PC-9 (cell line): ENCODE results near the gene CADM2. TPM values are rescaled to one million over a fixed set of nuclear protein-coding genes. Genes with fewer than 3 reads are reported as not detected.
"Not testable (repeated sequence)": the region's sequence is repeated elsewhere in the genome, so short reads cannot be mapped to it uniquely, and the experiment has no call there.

Experiments
- BruUV-seq: library from RNA; stranded (reverse); fragments of 400-500 nt; replicated peaks from 2 replicates; lab custom pipeline; 2021; lab: Mats Ljungman, UMichigan
- CTCF ChIA-PET: fragments of 300-600 bp; sonication (Branson Sonifier 250); formaldehyde crosslinking; loops from one replicate; lab custom pipeline; 2022; ENCODE audit warnings: antibody characterized with exemption; lab: Charles Lee
- POLR2A ChIA-PET: fragments of 300-600 bp; sonication (Branson Sonifier 250); formaldehyde crosslinking; loops from one replicate; lab custom pipeline; 2022; ENCODE audit warnings: antibody characterized with exemption; ENCODE audit not compliant: unreplicated experiment; lab: Charles Lee
- DNase-seq, 2 experiments: peaks; one replicate each; pipeline versions ENCODE4 v3.0.0 to v3.0.0-alpha.2; 2015 to 2022; ENCODE audit warnings: mixed read lengths in 1 of 2
- H2AFZ ChIP-seq: fragments of 200-600 bp; sonication (generic); 2 replicates; pipeline ENCODE4 v1.8.1; 2017; ENCODE audit warnings: antibody characterized with exemption
- H3F3A ChIP-seq: fragments of 200-600 bp; sonication (generic); 2 replicates; pipeline ENCODE4 v1.8.1; 2017; ENCODE audit warnings: antibody characterized with exemption, mild to moderate bottlenecking, low read depth; ENCODE audit not compliant: insufficient read depth
- H3K27ac ChIP-seq: fragments of 200-600 bp; sonication (generic); 2 replicates; pipeline ENCODE4 v1.6.1; 2016; ENCODE audit warnings: mixed run types
- H3K27me3 ChIP-seq: fragments of 200-600 bp; sonication (generic); 2 replicates; pipeline ENCODE4 v1.6.1; 2016; ENCODE audit warnings: low read depth, mixed run types; ENCODE audit not compliant: insufficient read depth
- H3K36me3 ChIP-seq: fragments of 200-600 bp; sonication (generic); 2 replicates; pipeline ENCODE4 v1.6.1; 2016; ENCODE audit warnings: low read depth, mixed run types
- H3K4me1 ChIP-seq: fragments of 200-600 bp; sonication (generic); replicated peaks from 2 replicates; pipeline ENCODE4 v1.6.1; 2016; ENCODE audit warnings: mixed run types; ENCODE audit not compliant: insufficient read depth
- H3K4me2 ChIP-seq: fragments of 200-600 bp; sonication (generic); 2 replicates; pipeline ENCODE4 v1.6.1; 2017; ENCODE audit warnings: mixed run types
- H3K4me3 ChIP-seq: fragments of 200-600 bp; sonication (generic); 2 replicates; pipeline ENCODE4 v1.6.1; 2016; ENCODE audit warnings: mixed run types
- H3K79me2 ChIP-seq: fragments of 200-600 bp; sonication (generic); 2 replicates; pipeline ENCODE4 v1.6.1; 2017; ENCODE audit warnings: low read depth, mixed run types
- H3K9me2 ChIP-seq: fragments of 200-600 bp; sonication (generic); 2 replicates; pipeline ENCODE4 v1.8.1; 2017; ENCODE audit warnings: mild to moderate bottlenecking; ENCODE audit not compliant: insufficient read depth
- H3K9me3 ChIP-seq: fragments of 200-600 bp; sonication (generic); 2 replicates; pipeline ENCODE4 v1.8.1; 2016; ENCODE audit warnings: low read depth; ENCODE audit not compliant: insufficient read depth
- H4K20me1 ChIP-seq: fragments of 200-600 bp; sonication (generic); 2 replicates; pipeline ENCODE4 v1.8.1; 2017; ENCODE audit not compliant: insufficient read depth
- EZH2 ChIP-seq: fragments of 200-600 bp; sonication (generic); IDR thresholded peaks from 2 replicates; pipeline ENCODE4 v1.8.0; 2017; ENCODE audit warnings: antibody characterized with exemption, low read depth
- intact Hi-C: fragments of 100-400 bp; cut with micrococcal nuclease; formaldehyde crosslinking; loops from one replicate; pipeline ENCODE4 v1.10.0; 2022; ENCODE audit not compliant: unreplicated experiment
- total RNA-seq: library from RNA; stranded (reverse); gene quantifications from 2 replicates; pipeline ENCODE4 v1.2.3, GENCODE V29; 2021
- TF ChIP-seq, protein P1 (sequence below): fragments of 200-600 bp; sonication (generic); conservative IDR thresholded peaks from 2 replicates; pipeline ENCODE4 v1.6.1; 2017; ENCODE audit warnings: mixed run types, antibody characterized with exemption, mild to moderate bottlenecking, moderate library complexity

The CADM2 gene
- total RNA-seq, 1 experiment from 2014 or later, result 0.59 TPM

DNA sequence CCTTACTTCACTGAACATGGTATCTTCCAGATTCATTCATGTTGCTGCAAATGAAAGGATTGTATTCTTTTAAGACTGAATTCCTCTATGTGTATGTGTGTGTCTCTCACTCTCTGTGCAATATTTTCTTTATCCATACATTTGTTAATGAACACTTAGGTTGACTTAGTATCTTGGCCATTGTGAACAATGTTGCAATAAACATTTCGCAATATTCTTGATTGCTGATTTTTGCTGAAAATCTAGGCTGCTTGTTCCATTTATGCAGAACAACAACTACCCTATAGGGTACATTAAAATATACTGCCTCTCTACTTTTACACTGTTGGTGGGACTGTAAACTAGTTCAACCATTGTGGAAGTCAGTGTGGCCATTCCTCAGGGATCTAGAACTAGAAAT, 732.4 kb downstream of the CADM2 start:
- H3K4me3 ChIP-seq, result no peak overlapping the region
- H3K9me2 ChIP-seq, result no peaks in the 10 kb centered on the region
- no peaks in the 10 kb centered on the region for H3K36me3 ChIP-seq
- TF ChIP-seq, protein P1, sequence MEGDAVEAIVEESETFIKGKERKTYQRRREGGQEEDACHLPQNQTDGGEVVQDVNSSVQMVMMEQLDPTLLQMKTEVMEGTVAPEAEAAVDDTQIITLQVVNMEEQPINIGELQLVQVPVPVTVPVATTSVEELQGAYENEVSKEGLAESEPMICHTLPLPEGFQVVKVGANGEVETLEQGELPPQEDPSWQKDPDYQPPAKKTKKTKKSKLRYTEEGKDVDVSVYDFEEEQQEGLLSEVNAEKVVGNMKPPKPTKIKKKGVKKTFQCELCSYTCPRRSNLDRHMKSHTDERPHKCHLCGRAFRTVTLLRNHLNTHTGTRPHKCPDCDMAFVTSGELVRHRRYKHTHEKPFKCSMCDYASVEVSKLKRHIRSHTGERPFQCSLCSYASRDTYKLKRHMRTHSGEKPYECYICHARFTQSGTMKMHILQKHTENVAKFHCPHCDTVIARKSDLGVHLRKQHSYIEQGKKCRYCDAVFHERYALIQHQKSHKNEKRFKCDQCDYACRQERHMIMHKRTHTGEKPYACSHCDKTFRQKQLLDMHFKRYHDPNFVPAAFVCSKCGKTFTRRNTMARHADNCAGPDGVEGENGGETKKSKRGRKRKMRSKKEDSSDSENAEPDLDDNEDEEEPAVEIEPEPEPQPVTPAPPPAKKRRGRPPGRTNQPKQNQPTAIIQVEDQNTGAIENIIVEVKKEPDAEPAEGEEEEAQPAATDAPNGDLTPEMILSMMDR, result no peak
- TF ChIP-seq EZH2, result no peak
- no peaks in the 10 kb centered on the region for H3F3A ChIP-seq
- no peak for DNase-seq
- intact Hi-C loops, result no loop called here
- H4K20me1 ChIP-seq, result no peaks in the 10 kb centered on the region
- H2AFZ ChIP-seq, result no peak overlapping the region
- no peaks in the 10 kb centered on the region for H3K9me3 ChIP-seq
- POLR2A ChIA-PET, result no interaction called here
- CTCF ChIA-PET, result no interaction called here
- no peak overlapping the region for H3K4me2 ChIP-seq
- H3K27me3 ChIP-seq, result no peaks in the 10 kb centered on the region
- H3K27ac ChIP-seq, result no peak overlapping the region
- no peaks in the 10 kb centered on the region for H3K79me2 ChIP-seq
- no TSS peak for BruUV-seq
- no peaks in the 10 kb centered on the region for H3K4me1 ChIP-seq

DNA sequence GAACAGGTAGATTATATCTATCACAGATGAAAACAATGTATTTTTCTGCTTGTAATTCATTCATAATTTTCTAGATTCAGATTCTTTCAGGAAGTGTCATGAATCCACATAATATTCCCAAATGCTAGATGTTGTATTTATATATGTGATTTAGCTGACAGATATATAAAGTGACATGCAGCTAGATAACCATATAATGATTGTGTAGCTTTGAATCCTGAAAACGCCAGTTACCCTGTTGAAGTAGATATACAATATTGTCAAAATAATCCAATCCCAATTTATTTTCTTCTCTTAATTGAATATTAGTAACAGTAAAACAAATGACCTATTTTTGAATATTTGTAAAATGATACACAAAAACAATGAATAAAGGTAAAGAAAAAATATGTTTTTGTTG, 738.4 kb downstream of the CADM2 start:
- BruUV-seq, result no TSS peak
- Histone ChIP-seq H3K4me2 (no peak overlapping the region), H3K4me3 (no peak overlapping the region), H3K27ac (no peak overlapping the region), H3K9me2 (0 out of 2 replicates have a peak, but pooled peaks cover 3% of the 10 kb centered on the region), H3K36me3 (no peaks in the 10 kb centered on the region), H3K9me3 (no peaks in the 10 kb centered on the region), H4K20me1 (no peaks in the 10 kb centered on the region), H3K79me2 (no peaks in the 10 kb centered on the region), H3K27me3 (no peaks in the 10 kb centered on the region), H3K4me1 (no peaks in the 10 kb centered on the region), H3F3A (no peaks in the 10 kb centered on the region), H2AFZ (no peak overlapping the region)
- ChIA-PET CTCF (no interaction called here), POLR2A (no interaction called here)
- TF ChIP-seq, protein P1, result no peak
- TF ChIP-seq EZH2, result no peak
- intact Hi-C loops, result no loop called here
- no peak for DNase-seq

DNA sequence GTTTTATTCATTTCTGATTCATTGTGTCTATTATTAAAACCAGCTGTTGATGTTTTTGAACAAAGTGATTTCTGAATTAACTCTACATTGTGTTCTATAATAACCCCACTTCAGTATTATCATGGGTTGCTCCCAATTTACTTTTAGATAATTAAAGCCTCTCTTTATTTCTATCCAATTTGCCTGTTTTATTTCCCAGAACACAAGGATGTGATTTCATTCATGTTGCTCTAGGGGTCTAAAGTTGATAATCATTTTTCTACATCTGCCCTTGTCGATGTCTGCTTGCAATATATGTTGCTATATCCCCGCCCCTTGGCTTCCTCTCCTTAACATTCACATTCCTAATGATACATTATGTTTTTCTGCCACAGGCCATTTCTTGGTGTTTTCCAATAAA, 747.3 kb downstream of the CADM2 start:
- 0 out of 2 replicates have a peak, but pooled peaks cover 3% of the 10 kb centered on the region for H3K9me2 ChIP-seq
- no peak overlapping the region for H3K4me3 ChIP-seq
- POLR2A ChIA-PET, result no interaction called here
- H3K27me3 ChIP-seq, result no peaks in the 10 kb centered on the region
- no peak for DNase-seq
- no peak overlapping the region for H3K4me2 ChIP-seq
- H2AFZ ChIP-seq, result no peak overlapping the region
- H4K20me1 ChIP-seq, result no peaks in the 10 kb centered on the region
- BruUV-seq, result no TSS peak
- H3K9me3 ChIP-seq, result no peaks in the 10 kb centered on the region; the same call in 1 of the 2 replicates
- H3K27ac ChIP-seq, result no peak overlapping the region
- H3K79me2 ChIP-seq, result no peaks in the 10 kb centered on the region
- intact Hi-C loops, result no loop called here
- no peaks in the 10 kb centered on the region for H3K36me3 ChIP-seq
- H3F3A ChIP-seq, result no peaks in the 10 kb centered on the region
- CTCF ChIA-PET, result no interaction called here
- TF ChIP-seq EZH2, result no peak
- TF ChIP-seq, protein P1, result no peak
- H3K4me1 ChIP-seq, result no peaks in the 10 kb centered on the region

DNA sequence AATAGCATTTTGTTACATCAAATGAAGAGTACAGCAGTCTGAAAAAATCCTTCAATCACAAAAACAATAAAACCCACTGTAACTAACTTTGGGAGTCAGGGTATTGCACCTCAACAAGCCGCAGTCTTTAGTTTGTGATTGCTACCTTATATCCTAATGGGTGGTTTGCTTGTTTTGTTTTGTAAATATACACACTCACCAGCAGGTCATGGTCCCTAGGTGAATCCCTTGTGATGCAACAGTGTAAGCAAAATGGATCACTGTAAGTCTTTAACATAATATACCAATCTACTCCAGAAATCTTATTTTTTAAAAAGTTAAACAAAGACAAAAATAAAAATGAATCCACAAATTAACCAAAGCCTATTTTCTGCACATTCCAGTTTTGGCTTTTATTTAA, 749.5 kb downstream of the CADM2 start:
- H3K36me3 ChIP-seq, H2AFZ ChIP-seq, H3K9me2 ChIP-seq, intact Hi-C loops, POLR2A ChIA-PET, H3K9me3 ChIP-seq, H3K27ac ChIP-seq, CTCF ChIA-PET, H3F3A ChIP-seq, H3K4me2 ChIP-seq, H3K27me3 ChIP-seq, H3K79me2 ChIP-seq, DNase-seq, BruUV-seq, H3K4me3 ChIP-seq, H3K4me1 ChIP-seq, H4K20me1 ChIP-seq: not testable (repeated sequence)
